SW480 (cell line): Measurements from ENCODE around the gene APOL3.
"Not testable (repeated sequence)": the region's sequence is repeated elsewhere in the genome, so short reads cannot be mapped to it uniquely, and the experiment has no call there.

Experiments used
- DNase-seq: peaks from one replicate; pipeline ENCODE4 v3.0.0-alpha.2; 2016; ENCODE audit warnings: low spot score

Gene APOL3

DNA sequence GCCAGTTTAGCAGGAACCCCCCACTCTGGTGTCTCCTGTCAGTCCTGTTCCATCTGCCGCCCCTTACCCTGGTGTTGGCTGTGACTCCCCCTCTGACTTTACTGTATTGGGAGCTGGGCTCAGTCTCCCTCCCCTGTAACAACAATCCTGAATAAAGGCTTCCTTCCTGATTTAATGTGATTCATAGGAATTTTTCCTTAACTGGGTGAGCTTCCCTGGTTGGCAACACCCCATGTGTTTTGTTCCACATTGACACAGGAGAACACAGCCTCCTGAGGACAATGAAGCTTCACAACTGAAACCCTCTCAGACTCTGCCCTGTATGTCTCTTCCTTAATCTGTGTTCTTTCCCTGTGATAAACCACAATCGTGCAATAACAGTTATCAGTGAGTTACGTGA, 32.6 kb upstream of the APOL3 start:
- no peak for DNase-seq

DNA sequence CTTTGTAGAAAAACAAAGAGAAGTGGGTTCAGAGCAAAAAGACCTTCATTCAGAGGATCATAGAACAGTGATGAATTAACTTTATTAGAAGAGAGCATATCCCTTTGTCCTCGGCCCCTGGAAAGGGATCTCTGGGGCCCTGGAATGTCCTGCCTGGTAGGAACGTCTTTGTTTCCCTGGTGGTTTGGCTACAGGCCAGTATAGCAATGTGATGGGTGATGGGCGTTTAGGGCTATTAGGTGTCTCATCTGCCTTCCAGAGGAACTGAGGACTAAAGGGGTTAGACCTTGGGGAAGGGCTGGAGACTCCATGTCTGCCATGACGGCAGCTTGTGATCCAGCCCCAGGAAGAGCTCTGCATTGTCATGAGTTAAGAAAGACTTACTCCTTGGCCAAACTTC, 32.0 kb upstream of the APOL3 start:
- DNase-seq = no peak

DNA sequence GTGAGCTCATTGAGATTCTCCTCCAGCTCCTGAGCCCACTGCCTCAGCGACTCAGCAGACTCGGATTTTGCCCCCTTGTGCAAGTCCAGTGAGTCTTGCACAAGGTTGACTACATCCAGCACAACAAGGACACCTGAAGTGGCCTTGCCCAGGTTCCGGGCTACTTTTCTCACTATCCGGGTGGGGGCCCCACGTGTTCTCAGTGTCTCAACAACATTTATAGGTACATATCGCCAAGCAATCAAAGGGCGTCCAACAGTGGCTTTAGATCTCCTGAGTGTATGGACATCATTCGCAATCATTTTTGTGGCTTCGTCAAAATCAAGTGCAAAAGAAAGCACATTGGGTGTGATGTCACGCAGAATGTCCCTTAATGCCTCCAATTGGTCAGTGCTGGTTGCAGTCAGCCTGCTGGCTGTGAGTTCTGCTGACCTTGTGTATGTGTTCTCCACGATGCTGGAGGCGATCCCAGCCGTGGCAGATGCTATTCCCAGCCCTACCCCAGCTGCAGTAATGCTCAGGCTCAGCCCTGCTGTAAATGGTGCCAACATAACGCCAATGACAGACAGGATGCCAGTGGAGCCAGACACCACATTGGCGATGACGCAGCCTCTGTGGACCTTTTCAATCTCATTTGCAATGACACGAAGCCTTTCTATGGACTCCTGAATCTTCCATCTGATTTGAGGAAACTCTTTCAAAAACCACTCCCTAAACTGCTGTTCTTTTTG, 30.7 kb upstream of the APOL3 start:
- no peak for DNase-seq

DNA sequence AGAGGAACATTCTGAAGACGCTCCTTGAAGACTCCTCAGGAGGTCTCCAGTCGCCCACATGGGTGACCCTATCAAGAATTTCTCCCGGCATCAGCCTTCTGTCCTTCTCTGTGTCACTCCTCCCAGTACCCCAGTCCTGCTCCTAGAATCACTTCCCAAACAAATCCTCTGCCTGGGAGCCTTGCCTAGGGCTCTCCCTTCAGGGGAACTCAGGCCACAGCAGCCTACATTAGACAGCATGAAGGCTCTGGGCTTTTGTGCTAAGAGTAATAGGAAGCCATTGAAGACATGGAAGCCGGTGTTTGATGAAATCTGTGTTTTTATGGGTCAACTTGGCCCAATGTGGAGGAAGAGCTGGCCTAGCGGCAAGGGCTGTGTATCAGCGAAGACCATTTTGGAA, 27.3 kb upstream of the APOL3 start:
- DNase-seq = not testable (repeated sequence)

DNA sequence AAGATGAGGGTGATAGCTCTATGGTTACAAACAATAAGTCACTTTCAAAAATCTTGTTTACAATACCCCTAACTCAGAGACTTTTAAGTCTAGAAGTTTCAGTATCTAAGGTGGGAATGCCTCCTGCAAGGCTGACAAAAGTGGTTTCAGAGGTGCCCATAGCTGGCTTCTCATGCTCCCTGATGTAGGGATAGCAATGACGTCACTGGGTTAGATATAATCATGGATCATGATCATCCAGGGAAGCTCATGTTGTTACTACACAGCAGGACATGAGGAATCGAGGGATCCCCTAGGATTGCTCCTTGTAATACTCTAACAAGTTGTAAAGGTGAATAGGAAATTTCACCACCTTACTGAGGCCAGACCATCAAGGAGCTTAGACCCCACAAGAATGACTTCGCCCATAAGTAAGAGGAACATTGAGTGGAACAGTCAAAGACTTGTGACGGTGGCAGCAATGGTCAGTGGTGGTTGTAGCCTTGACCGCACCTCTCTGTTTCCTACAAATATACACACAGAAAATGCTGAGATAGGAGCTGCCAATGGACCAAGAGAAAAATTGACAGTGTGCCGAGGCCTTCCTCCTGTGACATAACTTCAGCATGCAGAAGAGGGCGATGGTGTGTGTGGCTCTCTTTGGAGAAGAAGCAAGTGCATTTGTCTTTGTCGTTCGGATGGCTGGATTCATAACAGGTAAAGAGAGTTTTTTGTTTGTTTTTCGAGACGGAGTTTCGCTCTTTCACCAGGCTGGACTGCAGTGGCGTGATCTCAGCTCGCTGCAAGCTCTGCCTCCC, 25.5 kb upstream of the APOL3 start:
- no peak for DNase-seq

DNA sequence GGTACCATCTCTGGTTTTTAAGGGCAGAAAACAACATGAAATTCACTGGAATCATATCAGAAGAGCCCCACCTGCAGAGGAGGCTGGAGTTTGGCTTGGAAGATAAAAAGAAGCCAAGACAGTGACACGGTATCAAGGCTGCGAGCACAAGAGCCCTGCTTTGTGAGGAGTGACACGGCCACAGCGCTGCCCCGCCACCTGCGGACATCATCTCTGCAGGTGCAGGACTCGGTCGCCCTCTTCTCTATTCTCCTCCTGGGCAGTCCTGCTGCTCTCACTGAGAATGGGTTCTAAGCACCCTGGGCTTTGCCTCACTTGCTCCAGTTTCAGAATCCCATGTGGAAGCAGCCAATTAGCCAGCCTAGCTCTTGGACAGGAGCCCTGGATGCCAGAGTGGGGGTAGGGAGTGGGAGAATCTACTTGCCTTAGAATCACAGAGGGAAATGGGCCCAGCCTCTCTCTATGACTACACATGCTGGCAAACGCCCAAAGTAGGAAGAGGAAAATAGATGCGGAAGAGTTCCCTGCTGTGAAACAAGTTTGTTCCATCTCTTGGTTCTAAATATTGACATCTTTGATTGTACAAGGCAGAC, 24.0 kb upstream of the APOL3 start:
- no peak for DNase-seq

DNA sequence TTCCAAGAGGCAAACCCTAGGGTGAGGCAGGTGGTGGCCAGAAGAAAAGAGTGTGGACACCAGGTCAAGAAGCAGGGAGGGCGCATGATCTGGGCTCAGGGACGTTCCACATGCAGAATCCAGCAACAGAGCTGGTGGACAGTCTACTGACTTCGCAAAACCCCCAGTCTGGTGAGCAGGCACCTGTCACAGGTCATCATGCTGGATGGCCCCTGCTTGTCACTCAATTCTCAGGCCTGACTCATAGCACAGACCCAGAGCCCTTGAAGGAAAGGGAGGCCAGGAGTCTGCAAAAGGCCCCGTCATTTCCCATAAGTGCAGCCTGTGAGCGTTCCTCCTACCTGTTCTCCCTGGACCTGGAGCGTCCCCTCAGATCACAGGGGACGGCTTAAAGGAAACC, 22.9 kb upstream of the APOL3 start:
- DNase-seq = no peak

DNA sequence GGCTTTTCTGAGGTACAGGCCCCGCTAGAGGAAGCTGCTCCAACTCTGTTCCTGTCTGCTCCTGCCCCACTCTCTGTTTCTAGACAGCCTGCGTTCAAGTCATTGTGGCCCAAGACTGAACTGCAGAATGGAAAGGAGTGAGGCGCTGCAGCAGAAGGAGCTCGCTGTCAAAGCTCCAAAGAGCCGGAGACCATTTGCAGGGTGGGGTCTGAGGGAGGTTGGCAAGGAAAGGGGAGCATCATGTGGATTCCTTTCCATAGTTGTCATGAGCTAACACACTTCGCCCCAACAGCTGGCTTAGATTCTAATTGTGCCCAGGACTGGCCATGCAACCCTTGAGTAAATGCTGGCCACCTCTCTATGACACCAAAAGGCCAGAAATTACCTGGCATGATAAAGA, 22.3 kb upstream of the APOL3 start:
- DNase-seq = no peak

DNA sequence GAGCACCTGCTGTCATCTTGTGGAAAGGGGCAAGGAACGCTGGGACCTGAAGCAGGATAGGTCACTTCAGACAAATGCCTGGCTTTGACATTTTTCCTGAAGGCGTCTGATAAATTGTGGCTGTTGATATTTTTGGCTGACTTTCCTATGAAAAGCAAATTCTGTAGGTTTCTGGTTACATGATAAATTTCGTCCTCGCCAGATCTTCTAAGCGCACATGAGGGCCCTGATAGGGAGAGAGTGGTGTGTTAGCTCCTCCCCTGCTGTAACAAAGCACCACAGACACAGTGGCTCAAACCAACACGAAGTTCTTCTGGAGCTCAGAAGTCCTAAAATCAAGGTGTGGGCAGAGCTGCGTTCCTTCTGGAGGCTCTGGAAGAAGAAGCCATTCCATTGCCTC, 21.5 kb upstream of the APOL3 start:
- DNase-seq = no peak

DNA sequence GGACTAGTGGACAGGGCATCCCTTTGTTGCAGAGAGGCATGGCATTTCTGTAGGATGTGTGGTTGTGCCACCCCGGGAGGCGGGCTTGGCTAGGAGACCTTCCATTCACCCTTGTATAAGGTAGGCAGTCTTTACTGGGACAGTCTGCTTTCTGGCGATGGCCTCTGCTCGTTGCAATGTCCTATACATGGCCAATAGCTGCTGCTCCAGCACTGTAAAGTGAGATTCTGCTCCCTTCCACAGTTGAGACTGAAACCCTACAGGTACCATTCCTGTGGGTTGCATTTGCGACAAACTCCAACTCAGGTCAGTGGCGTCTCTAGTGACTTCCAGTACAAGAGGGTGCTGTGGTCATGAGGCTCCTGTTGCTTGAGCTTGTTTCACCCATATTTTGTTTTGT, 20.4 kb upstream of the APOL3 start:
- DNase-seq = no peak

DNA sequence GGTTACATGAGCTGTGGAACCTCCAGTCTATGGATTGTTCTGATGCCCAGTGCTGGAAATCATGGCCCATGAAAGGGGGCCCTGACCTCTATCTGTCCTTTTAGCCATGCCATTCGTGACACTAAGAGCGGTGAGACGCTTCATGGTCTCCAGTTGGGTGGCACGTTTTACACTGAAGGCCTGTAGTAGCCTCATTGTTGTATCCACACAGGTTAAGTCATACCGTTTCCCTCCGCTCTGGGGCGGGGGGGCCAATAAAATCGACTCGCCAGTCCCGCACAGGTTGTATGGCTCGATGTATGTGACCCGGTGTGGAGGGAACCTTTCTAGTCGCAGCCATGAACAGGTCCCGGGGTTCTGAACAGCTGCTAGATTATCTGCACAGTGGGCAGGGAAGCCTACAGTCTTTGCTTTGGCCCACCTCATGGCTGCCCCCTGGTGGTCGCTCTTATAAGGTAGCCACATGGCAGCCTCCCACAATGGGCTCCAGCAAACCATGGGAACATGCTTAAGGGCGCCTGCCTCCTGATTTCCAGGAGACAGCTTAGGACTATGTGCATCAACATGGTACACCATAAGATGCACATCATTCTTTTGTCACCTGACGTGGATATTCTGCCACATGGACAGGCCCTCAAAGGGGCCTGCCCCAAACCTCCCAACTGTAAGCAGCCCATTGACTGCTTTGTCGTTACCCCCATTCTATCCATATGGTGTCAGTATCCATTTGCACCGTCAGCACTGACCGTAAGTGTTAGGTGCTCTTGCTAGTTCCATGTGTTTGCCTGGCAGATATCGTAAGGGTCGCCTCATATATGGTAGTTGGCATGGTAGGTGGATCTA, 19.7 kb upstream of the APOL3 start:
- DNase-seq = peak; percentile 31

DNA sequence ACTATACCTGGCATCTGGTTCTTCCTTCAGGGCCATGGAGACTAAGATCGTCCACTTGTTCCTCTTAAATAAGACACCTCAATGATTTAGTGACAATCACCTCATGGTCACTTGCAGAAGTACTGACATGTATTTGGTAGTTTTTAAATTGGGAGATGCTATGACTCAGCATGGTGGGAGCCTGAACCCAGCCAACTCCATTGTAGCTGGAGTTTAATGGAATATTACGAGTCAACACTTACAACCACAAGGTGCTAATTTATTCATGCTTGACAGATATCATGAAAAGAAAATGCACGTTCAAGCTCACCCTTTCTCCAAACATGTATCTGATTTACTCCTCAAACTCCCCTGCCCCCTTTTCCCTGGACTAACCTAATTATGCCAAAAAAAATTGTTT, 16.6 kb upstream of the APOL3 start:
- DNase-seq = no peak

DNA sequence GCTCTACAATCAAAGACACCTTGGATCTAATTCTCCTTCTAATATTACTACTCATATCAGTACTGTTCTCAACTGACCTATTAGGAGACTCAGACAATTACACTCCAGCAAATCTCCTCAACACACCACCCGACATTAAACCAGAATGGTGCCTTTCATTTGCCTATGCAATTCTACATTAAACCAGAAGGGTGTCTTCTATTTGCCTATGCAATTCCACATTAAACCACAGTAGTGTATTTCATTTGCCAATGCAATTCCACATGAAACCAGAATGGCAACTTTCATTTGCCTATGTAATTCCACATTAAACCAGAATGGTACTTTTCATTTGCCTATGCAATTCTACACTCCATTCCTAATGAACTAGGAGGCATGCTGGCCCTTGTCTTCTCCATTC, 15.3 kb upstream of the APOL3 start:
- DNase-seq = no peak

DNA sequence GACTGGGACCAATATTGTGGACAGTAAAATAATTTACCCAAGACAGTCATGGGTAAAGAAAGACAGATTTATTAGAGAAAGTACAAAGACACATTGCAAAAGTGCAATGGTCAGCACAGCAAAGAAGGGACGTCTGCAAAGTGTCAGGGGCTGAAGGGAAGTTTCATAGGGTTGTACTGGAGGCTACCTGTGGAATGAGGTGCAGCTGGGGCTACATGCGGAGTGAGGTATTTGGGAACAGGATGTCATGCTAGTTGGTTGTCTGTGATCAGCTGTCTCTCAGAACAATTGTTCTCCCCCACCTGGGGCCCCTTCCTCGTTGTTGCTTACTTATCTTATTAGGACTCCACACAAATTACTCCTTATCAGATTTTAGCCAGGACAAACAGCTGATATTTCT, 11.4 kb upstream of the APOL3 start:
- no peak for DNase-seq

DNA sequence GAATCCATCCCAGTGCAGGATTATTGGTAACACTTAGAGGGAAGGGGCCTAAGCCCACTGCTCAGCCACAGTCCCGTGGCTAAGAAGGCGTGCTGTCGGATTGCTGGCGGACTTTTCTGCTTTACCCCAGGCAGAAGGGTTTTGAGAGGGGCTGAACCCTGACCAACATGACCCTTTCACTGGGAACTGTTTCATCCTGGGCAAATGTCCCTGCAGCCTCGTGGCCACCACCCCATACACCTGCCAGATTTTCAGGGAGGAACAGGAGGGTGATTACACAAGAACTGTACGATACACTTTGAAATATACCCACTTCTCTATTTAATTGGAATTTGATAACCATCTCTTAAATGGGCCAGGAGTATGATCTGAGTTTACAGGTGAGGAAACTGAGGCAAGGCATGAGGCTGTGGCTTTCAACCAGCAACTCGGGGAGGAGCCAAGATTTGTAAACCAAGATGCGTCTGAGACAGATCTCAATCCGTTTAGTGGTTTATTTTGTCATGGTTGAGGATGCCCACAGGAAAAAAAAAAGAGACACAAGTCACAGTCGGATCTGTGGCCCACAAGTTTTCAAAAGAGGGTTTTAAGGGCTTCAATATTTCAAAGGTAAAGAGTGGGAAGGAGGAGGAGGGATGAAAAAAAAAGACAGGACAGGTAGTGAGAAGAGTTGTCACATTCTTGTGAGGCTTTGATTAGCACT, 6.1 kb upstream of the APOL3 start:
- DNase-seq = no peak

DNA sequence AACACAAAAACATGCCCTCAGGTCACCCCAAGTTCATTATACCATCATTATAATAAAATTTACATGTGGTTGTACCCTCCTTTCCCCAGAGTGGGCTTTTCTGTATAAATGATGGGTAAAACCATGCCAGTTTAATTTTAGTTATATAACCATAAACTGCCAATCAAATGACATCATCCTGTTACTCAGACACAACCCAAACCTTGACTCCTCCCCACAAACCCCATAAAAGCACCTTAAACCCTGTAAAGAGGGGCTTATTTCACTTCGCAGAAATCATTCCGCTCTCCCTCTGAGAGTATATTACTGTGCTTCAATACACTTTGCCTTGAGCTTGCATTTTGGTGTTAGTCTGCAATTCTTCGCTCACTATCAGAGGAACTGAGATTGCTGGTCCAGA, 5.5 kb upstream of the APOL3 start:
- DNase-seq = no peak

DNA sequence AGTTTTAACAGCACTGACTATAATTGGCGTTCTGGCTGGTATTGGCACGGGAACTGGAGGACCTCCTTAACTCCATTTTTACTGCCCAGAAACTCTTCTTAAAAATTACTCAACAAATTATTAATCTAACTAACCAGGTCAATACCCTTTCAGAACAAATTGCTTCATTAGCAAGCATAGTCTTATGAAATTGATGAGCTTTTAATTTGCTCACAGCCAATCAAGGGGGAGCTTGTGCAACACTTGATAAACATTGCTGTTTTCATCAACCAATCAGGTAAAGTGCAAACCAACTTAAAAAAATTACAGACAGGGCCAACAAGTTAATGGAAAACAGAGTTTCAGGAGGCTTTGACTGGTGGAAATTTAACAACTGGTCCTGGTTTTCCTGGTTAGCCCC, 4.6 kb upstream of the APOL3 start:
- DNase-seq = no peak

DNA sequence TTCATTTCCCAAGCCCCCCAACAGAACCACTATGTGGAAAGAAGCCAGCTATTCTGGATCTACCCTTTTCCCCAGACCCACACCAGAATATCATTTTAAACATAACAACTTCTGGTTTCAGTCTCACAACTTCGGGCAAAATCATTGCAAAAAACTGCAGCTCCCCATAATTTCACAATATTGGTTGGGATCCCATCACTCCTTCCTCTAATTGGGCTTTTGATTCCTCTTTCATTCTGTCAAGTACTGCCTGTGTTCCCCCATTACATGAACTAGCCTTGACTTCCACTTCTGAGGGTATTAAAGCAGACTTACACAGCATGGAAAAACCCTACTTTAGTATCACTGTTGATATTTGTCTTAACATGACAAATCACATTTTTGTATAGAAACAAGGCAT, 4.1 kb upstream of the APOL3 start:
- no peak for DNase-seq

DNA sequence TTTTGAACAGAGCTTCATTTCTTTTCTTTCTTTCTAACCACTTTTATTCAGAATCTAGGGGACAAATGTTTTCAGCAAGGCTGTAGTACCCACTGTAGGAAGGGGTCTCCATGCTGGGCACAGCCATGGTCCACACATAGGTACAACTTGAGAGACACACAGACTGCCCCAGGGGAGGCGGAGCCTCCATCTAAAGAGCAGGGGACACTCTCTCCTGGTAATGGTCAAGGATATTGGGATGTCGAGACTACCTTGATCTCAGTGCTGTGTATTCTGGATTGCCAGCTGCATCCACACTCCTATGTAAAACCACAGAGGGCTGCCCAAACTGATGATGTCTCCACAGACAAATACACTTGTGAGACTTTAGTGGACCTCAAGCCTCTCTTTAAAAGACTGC, 2.9 kb upstream of the APOL3 start:
- DNase-seq = no peak

DNA sequence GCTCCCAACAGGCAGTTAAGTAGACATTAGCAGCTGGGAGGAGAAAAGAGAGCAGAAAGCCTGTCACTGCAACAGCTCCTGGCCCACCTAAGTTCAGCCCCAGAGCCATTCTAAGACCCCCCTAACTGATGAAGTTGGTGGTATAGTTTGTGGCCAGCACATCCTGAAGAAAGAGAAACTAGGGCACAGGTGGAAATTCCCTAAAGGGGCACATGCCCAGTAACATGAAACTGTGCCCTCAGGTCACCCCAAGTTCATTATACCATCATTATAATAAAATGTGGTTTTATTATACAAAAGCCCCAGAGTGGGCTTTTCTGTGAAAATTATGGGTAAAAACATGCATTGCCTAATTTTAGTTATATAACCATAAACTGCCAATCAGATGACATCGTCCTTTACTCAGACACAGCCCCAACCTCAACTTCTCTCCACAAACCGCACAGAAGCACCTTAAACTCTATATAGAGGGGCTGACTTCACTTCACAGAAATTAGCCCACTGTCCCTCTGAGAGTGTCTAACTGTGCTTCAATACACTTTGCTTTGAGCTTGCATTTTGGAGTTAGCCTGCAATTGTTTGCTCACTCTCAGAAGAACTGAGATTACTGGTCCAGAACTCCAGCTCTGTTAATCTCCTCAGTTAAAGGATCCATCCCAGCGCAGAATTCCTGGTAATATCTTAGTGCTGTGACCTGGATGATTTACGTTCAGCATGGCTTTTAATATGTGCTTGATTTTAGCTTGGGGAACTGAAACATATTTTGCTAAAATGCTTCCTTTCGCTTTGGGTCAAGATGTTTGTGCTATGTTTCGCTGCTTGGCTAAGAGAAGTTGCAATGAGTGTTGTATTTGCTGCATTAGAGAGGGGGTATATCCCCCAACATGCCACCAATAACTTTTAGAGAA, 1.8 kb upstream of the APOL3 start:
- no peak for DNase-seq

DNA sequence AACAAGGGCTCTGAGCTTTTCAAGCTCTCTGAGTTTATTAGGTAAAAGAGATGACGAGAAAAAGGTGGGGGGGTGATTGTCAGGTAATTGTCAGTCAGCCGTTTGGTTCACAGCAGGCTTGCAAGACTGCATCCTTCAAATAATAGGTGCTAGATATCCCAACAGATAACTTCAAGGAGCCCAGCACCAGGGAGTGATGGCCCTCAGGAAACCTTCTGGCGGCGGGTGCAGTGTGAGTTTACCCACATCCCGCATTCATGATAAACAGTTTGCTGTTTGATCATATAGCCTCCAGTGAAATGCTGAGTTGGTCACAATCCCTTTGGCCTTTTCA, 1.2 kb upstream of the APOL3 start:
- not testable (repeated sequence) for DNase-seq
